ENCODE data around the gene SCN10A.

Gene SCN10A

GRCh38 chr3:38723569-38724391 lies 92.2 kb downstream of the SCN10A start:
- H3K79me2 ChIP-seq (ENCODE audit: control insufficient read depth, insufficient read depth, low read length, unreplicated experiment): no peaks in the 10 kb centered on the region
- H2AFZ ChIP-seq (ENCODE audit: low read length, unreplicated experiment): no peak overlapping the region
- peaks cover 14% of the 10 kb centered on the region for H3K4me1 ChIP-seq (ENCODE audit: control insufficient read depth, insufficient read depth, low read length, unreplicated experiment)
- H3K27ac ChIP-seq (ENCODE audit: low read depth, low read length): no peak overlapping the region
- H3K36me3 ChIP-seq (ENCODE audit: insufficient read depth, low read length): no peaks in the 10 kb centered on the region
- H3K4me3 ChIP-seq (ENCODE audit: low read depth, low read length): no peak overlapping the region
- no peaks in the 10 kb centered on the region for H3K27me3 ChIP-seq (ENCODE audit: insufficient read depth, low read length)

GRCh38 chr3:38722781-38723568 lies 93.0 kb downstream of the SCN10A start:
- Histone ChIP-seq H2AFZ (ENCODE audit: low read length, unreplicated experiment) (no peak overlapping the region), H3K27ac (ENCODE audit: low read depth, low read length) (no peak overlapping the region), H3K4me3 (ENCODE audit: low read depth, low read length) (no peak overlapping the region), H3K79me2 (ENCODE audit: control insufficient read depth, insufficient read depth, low read length, unreplicated experiment) (no peaks in the 10 kb centered on the region), H3K27me3 (ENCODE audit: insufficient read depth, low read length) (no peaks in the 10 kb centered on the region), H3K36me3 (ENCODE audit: insufficient read depth, low read length) (no peaks in the 10 kb centered on the region), H3K4me1 (ENCODE audit: control insufficient read depth, insufficient read depth, low read length, unreplicated experiment) (peaks cover 14% of the 10 kb centered on the region)

GRCh38 chr3:38721207-38721772 lies 94.7 kb downstream of the SCN10A start:
- Histone ChIP-seq H3K27ac (ENCODE audit: low read depth, low read length) (no peak overlapping the region), H3K27me3 (ENCODE audit: insufficient read depth, low read length) (peaks cover 5% of the 10 kb centered on the region; the same call in 1 of the 2 replicates), H2AFZ (ENCODE audit: low read length, unreplicated experiment) (no peak overlapping the region), H3K36me3 (ENCODE audit: insufficient read depth, low read length) (no peaks in the 10 kb centered on the region), H3K4me3 (ENCODE audit: low read depth, low read length) (no peak overlapping the region), H3K79me2 (ENCODE audit: control insufficient read depth, insufficient read depth, low read length, unreplicated experiment) (no peaks in the 10 kb centered on the region), H3K4me1 (ENCODE audit: control insufficient read depth, insufficient read depth, low read length, unreplicated experiment) (peaks cover 14% of the 10 kb centered on the region)

- Histone ChIP-seq H3K4me3 (ENCODE audit: low read depth, low read length) (no peak overlapping the region), H3K79me2 (ENCODE audit: control insufficient read depth, insufficient read depth, low read length, unreplicated experiment) (no peaks in the 10 kb centered on the region), H2AFZ (ENCODE audit: low read length, unreplicated experiment) (no peak overlapping the region), H3K36me3 (ENCODE audit: insufficient read depth, low read length) (no peaks in the 10 kb centered on the region), H3K27ac (ENCODE audit: low read depth, low read length) (no peak overlapping the region), H3K4me1 (ENCODE audit: control insufficient read depth, insufficient read depth, low read length, unreplicated experiment) (peaks cover 14% of the 10 kb centered on the region), H3K27me3 (ENCODE audit: insufficient read depth, low read length) (peaks cover 8% of the 10 kb centered on the region; the same call in 1 of the 2 replicates)
These were observed 95.6 kb downstream of the SCN10A start for GRCh38 chr3:38720465-38720864.

- Histone ChIP-seq H3K27me3 (ENCODE audit: insufficient read depth, low read length) (peaks cover 17% of the 10 kb centered on the region), H2AFZ (ENCODE audit: low read length, unreplicated experiment) (no peak overlapping the region), H3K79me2 (ENCODE audit: control insufficient read depth, insufficient read depth, low read length, unreplicated experiment) (no peaks in the 10 kb centered on the region), H3K36me3 (ENCODE audit: insufficient read depth, low read length) (no peaks in the 10 kb centered on the region), H3K4me3 (ENCODE audit: low read depth, low read length) (no peak overlapping the region), H3K27ac (ENCODE audit: low read depth, low read length) (no peak overlapping the region), H3K4me1 (ENCODE audit: control insufficient read depth, insufficient read depth, low read length, unreplicated experiment) (peaks cover 5% of the 10 kb centered on the region)
These were observed 98.4 kb downstream of the SCN10A start for GRCh38 chr3:38717355-38718240.

- H3K27me3 ChIP-seq (ENCODE audit: insufficient read depth, low read length): peaks cover 53% of the 10 kb centered on the region
- H3K27ac ChIP-seq (ENCODE audit: low read depth, low read length): no peak overlapping the region
- H3K36me3 ChIP-seq (ENCODE audit: insufficient read depth, low read length): no peaks in the 10 kb centered on the region
- H3K79me2 ChIP-seq (ENCODE audit: control insufficient read depth, insufficient read depth, low read length, unreplicated experiment): no peaks in the 10 kb centered on the region
- H3K4me1 ChIP-seq (ENCODE audit: control insufficient read depth, insufficient read depth, low read length, unreplicated experiment): no peaks in the 10 kb centered on the region
- H2AFZ ChIP-seq (ENCODE audit: low read length, unreplicated experiment): no peak overlapping the region
- H3K4me3 ChIP-seq (ENCODE audit: low read depth, low read length): no peak overlapping the region
These were observed 102.9 kb downstream of the SCN10A start for GRCh38 chr3:38713121-38713520.

- Histone ChIP-seq H3K36me3 (ENCODE audit: insufficient read depth, low read length) (no peaks in the 10 kb centered on the region), H3K4me3 (ENCODE audit: low read depth, low read length) (no peak overlapping the region), H3K4me1 (ENCODE audit: control insufficient read depth, insufficient read depth, low read length, unreplicated experiment) (no peaks in the 10 kb centered on the region), H3K27me3 (ENCODE audit: insufficient read depth, low read length) (peaks cover 58% of the 10 kb centered on the region), H2AFZ (ENCODE audit: low read length, unreplicated experiment) (no peak overlapping the region), H3K27ac (ENCODE audit: low read depth, low read length) (no peak overlapping the region), H3K79me2 (ENCODE audit: control insufficient read depth, insufficient read depth, low read length, unreplicated experiment) (no peaks in the 10 kb centered on the region)
These were observed 104.7 kb downstream of the SCN10A start for GRCh38 chr3:38711321-38711720.

GRCh38 chr3:38707730-38708129 lies 108.3 kb downstream of the SCN10A start:
- H2AFZ ChIP-seq (ENCODE audit: low read length, unreplicated experiment): no peak overlapping the region
- H3K4me3 ChIP-seq (ENCODE audit: low read depth, low read length): no peak overlapping the region
- no peaks in the 10 kb centered on the region for H3K4me1 ChIP-seq (ENCODE audit: control insufficient read depth, insufficient read depth, low read length, unreplicated experiment)
- H3K27ac ChIP-seq (ENCODE audit: low read depth, low read length): no peak overlapping the region
- H3K27me3 ChIP-seq (ENCODE audit: insufficient read depth, low read length): peaks cover 70% of the 10 kb centered on the region
- no peaks in the 10 kb centered on the region for H3K36me3 ChIP-seq (ENCODE audit: insufficient read depth, low read length)
- H3K79me2 ChIP-seq (ENCODE audit: control insufficient read depth, insufficient read depth, low read length, unreplicated experiment): no peaks in the 10 kb centered on the region

GRCh38 chr3:38706961-38707360 lies 109.1 kb downstream of the SCN10A start:
- Histone ChIP-seq H3K27me3 (ENCODE audit: insufficient read depth, low read length) (peaks cover 72% of the 10 kb centered on the region), H3K27ac (ENCODE audit: low read depth, low read length) (no peak overlapping the region), H3K79me2 (ENCODE audit: control insufficient read depth, insufficient read depth, low read length, unreplicated experiment) (no peaks in the 10 kb centered on the region), H3K36me3 (ENCODE audit: insufficient read depth, low read length) (no peaks in the 10 kb centered on the region), H3K4me3 (ENCODE audit: low read depth, low read length) (no peak overlapping the region), H2AFZ (ENCODE audit: low read length, unreplicated experiment) (no peak overlapping the region), H3K4me1 (ENCODE audit: control insufficient read depth, insufficient read depth, low read length, unreplicated experiment) (no peaks in the 10 kb centered on the region)

GRCh38 chr3:38702231-38702630 lies 113.8 kb downstream of the SCN10A start:
- Histone ChIP-seq H2AFZ (ENCODE audit: low read length, unreplicated experiment) (no peak overlapping the region), H3K27ac (ENCODE audit: low read depth, low read length) (no peak overlapping the region), H3K4me3 (ENCODE audit: low read depth, low read length) (no peak overlapping the region), H3K79me2 (ENCODE audit: control insufficient read depth, insufficient read depth, low read length, unreplicated experiment) (no peaks in the 10 kb centered on the region), H3K27me3 (ENCODE audit: insufficient read depth, low read length) (peaks cover 65% of the 10 kb centered on the region), H3K36me3 (ENCODE audit: insufficient read depth, low read length) (no peaks in the 10 kb centered on the region), H3K4me1 (ENCODE audit: control insufficient read depth, insufficient read depth, low read length, unreplicated experiment) (no peaks in the 10 kb centered on the region)
